Measurements from ENCODE around the gene ZNF774.
A peak's percentile ranks its signal among the peaks of the same experiment; 100 is the strongest.
"Not testable (repeated sequence)": the region's sequence is repeated elsewhere in the genome, so short reads cannot be mapped to it uniquely, and the experiment has no call there.

ZNF774 gene

GRCh38 chr15:90347431-90348065 is 4.5 kb upstream of the ZNF774 start:
- DNase-seq = not testable (repeated sequence)

- no peak for DNase-seq
Measured at GRCh38 chr15:90348456-90348855, 3.6 kb upstream of the ZNF774 start.

GRCh38 chr15:90349072-90349471 is 3.0 kb upstream of the ZNF774 start:
- DNase-seq = no peak

DNA sequence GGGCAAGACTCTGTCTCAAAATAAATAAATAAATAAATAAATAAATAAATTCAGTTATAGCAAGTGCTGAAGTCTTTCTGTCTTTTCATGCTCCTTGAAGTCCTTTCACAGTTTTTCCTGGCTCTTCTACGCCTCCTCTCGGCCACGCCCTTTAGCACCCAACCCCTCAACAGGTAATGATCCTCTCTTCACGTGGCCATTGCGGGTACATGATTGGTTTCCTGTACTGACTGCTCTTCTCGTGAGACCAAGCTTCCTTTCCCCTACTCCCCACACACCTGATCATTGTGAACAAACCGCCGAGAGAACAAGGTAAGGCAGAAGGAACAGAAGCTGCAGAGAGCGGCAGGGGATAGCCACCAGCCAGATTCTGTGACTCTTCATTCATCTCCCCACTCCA is 2.3 kb upstream of the ZNF774 start:
- DNase-seq = no peak

- DNase-seq = no peak
Measured at GRCh38 chr15:90351479-90352106, 491 bp upstream of the ZNF774 start.

DNA sequence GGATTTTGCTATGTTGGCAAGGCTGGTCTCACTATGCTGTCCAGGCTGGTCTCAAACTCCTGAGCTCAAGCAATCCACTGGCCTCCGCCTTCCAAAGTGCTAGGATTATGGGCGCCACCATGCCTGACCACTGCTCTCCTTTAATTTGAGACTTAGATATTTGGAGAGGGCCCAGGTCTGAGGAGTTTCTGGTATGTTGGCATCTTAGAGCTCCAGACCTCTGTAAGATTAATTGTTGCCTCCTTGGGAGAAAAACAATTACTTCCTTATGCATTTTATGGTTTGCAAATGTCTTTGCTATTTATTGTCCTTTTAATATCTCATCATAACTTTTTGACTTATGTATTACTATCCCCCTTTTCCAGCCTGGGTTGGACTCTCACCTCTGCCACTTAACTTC is 2.9 kb downstream of the ZNF774 start:
- DNase-seq = no peak

DNA sequence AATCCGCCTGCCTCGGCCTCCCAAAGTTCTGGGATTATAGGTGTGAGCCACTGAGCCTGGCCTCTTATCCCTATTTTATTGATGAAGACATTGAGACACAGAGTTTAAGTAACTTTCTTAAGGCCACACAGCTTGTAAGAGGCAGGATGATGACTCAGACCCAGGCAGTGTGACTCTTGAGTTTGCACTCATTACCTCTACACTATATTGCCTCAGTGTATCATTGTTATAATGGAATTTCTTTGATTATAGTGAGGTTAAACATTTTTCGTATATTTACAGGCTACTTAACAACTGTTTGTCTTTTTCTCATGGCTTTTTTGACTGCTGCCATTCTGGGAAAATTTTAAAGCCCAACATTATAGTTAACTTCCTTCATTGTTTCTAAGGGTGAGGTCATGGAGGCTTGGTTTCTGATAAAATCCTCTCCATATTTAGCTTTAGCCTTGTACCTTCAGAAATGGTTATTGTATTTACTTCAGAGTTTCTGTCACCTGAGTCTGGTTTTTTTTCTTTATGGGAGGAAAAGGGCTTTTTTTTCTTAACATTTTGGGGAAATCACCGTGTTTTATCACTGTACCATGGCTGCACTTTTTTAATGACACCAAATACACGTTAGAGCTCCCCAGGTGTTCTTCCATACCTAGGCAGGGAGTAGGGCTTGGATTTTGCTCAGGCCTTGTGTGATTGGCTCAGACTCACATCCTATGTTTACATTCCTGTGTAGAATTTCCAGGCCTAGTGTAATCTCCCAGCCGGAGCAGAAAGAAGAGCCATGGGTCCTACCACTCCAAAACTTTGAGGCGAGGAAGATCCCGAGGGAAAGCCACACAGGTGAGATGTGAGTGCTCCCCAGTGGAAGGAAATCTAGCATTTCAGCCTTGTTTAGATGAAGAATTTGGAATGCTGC is 6.3 kb downstream of the ZNF774 start:
- DNase-seq = no peak

- DNase-seq = no peak
Measured at GRCh38 chr15:90360746-90361145, 8.7 kb downstream of the ZNF774 start.

DNA sequence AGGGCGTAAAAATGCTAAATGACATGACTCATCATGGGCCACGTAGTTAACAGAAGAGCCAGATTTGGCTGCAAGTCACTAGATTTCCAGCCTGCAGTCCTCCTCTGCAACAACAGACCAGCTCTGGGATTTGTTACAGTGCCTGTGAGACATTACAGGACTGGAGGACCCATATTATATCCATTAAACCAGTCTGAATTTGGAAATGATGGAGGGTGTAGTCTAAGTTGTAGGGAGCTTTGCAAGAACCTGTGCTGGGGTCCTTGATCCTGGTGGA is 10.8 kb downstream of the ZNF774 start:
- no peak for DNase-seq

- DNase-seq = no peak
Measured at GRCh38 chr15:90364251-90364650, 12.2 kb downstream of the ZNF774 start.

DNA sequence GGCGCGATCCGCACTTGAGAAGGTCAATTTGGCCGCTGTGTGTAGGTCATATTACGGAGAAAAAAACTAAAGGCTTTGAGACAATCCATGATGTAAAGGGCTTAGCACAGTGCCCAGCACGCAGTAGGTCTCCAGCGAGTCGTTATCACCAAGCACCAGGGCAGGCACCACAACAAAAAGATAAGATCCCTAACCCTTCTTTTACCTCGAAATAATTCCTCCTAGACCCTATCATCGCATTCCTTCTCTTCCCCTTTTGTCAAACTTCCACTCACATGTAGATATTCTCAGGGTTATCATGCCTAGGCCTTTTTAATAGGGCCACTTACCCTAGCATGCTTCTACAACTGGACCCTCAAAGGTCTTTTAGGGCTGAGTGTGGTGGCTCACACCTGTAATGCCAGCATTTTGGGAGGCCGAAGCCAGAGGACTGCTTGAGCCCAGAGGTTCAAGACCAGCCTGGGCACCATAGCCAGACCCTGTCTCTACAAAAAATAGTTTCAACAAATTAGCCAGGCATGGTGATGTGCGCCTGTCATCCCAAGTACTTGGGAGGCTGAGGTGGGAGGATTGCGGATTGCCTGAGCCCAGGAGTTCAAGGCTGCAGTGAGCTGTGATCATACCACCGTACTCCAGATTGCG is 13.5 kb downstream of the ZNF774 start:
- no peak for DNase-seq

- DNase-seq = no peak
Measured at GRCh38 chr15:90367576-90367975, 15.5 kb downstream of the ZNF774 start.

DNA sequence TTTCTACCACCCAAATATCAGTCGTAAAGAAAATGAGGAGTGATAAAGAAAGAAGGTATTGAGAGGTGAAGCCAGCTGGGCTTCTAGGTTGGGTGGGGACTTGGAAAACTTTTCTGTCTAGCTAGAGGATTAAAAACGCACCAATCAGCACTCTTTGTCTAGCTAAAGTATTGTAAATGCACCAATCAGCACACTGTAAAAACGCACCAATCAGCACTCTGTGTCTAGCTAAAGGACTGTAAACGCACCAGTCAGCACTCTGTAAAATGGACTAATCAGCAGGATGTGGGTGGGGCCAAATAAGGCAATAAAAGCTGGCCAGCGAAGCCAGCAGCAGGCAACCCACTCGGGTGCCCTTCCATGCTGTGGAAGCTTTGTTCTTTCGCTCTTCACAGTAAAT is 23.0 kb downstream of the ZNF774 start:
- DNase-seq = no peak

- no peak for DNase-seq
Measured at GRCh38 chr15:90376789-90377188, 24.7 kb downstream of the ZNF774 start.

DNA sequence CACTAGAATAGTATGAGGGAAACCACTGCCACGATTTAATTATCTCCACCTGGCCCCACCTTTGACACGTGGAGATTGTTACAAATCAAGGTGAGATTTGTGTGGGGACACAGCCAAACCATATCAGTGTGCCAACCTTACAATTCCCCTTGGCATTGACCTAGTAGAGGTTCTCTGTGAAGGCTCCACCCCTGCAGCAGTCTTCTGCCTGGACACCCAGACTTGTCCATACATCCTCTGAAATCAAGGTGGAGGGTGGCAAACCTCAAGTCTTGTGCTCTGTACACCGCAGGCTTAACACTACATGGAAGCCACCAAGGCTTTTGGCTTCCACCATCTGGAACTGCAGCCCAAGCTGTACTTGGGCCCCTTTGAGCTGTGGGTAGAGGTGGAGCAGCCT is 27.2 kb downstream of the ZNF774 start:
- no peak for DNase-seq

GRCh38 chr15:90381515-90381914 is 29.4 kb downstream of the ZNF774 start:
- DNase-seq = no peak

- no peak for DNase-seq
Measured at GRCh38 chr15:90382320-90382719, 30.2 kb downstream of the ZNF774 start.

- DNase-seq = no peak
Measured at GRCh38 chr15:90386221-90386620, 34.1 kb downstream of the ZNF774 start.

- DNase-seq = peak; percentile 81
Measured at GRCh38 chr15:90387534-90388461, 35.7 kb downstream of the ZNF774 start, which contains the start of gene IQGAP1. Gene IQGAP1 (plus strand): TSS chr15:90388242. CDS start chr15:90388342, 100 bp downstream.

DNA sequence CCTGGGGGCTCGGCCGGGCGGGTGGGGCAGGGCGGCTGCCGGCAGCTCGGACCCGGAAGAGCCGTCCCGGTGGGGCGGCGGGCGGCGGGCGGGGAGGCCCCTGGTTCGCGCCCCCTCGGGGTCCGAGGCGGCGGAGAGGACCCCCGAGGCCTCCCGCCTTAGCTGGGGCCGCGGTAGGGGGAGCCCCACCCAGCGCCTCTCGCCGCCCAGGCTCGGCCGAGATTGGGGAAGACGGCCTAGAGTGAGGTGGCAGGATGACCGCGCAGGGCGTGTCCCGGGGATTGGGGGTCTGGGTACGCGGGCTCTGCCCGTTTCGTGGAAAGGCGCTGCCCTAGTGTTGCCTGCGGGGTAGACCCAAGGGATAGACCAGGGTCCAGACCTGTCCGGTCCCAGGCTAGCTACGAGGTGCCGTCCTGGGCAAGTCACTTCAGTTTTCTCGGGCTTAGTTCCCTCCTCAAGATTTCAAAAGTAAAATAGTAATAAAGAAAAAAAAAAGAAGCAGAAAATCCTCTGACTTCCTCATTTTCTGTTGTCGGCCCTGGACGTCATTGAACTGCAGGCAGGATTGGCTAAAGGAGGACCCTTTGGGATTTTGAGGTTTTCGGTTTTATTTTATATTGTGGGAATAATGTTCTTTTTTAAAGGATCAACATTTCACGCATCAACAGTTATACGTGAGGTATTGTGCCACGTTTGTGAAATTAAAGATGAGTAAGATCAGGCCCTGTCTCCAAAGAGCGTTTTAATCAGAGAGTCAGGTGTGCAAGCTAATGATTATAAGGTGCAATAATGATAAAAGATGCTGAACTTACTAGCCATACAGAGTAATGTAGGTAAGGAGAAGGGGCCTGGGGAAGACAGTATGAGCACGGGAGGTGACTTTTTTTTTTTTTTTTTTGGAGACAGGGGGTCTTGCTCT is 36.6 kb downstream of the ZNF774 start:
- peak; percentile 36 for DNase-seq

- DNase-seq = no peak
Measured at GRCh38 chr15:90389513-90389912, 37.4 kb downstream of the ZNF774 start.

All from SIG-M5 (cell line).